Bone marrow (tissue), 2 donors: ENCODE data around the gene C1QTNF5.

ENCODE experiments used
- DNase-seq, 2 donors: peaks; one replicate each; lab custom pipeline; 2025; lab: John Stamatoyannopoulos, UW

The C1QTNF5 gene

DNA sequence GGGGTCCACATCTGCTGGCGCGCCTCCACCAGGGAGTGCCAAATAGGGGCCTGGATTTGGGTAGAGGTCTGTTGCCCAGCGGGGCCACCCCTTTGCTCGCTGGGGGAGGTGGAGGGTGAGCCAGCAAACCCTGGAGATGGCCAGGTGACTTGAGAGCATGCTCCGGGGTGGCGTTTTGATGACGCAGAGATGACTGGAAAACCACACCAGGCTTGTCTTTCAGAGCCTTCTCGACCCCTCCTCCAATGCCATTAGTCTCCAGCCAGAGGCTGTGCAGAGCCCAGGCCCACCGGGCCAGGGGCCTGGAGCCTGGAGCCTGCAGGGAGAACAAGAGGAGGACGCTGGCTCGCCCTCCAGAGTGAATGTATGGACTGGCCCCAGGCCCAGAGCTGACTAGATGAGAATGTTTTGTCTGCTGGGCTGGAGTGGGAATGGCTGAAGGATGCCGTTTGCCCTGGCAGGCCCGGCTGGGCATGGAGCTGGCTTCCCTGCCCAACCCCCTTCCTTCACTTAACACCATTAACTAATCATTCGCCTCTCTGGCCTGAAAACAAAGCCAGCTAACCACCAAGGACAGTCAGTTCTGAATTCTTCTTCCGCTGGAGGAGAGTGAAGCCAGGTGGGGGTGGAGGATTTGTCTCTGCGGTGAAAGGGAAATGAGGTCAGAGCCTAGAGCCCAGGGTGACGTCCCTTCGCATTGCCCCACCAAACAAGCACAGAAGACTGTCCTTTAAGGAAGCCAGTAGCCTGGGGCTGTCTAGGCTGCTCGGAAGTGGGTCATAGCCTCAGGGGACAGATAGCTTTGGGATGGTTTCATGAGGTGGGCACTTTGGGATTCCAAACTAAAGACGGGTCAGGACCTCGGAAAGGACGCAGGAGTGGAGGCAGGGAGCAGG, 22.2 kb downstream of the C1QTNF5 start:
- no peak for DNase-seq

DNA sequence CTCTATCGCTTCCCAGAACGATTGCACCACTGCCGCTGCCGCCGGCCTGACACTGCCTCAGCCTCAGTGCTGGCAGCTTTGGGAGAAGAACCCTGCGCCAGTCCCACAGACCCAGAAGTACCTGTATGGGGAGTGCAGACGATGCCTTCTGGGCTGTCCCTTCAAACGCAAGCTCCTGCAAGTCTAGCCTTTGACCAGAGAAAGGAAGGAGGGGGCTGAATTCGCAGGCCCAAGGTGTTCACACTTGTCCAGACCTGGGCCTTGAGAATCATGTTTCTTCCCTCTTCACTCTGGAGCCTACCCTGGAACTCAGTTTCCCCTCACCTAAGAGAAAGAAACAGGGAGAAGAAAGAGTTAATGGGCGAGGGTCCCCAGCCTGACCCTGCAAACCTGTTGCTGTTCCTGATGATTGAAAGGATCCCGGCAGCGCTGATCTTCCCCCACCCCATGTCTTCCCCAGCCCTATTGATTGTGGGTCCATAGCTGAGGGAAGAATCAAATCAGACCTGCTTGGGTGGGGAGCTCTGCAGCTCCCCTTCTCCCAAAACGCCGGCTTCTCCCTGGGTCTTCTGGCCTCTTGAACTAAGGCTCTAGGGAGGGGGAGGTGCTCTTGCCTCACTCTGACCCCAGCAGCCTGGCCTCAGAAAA, 23.0 kb downstream of the C1QTNF5 start:
- no peak for DNase-seq

DNA sequence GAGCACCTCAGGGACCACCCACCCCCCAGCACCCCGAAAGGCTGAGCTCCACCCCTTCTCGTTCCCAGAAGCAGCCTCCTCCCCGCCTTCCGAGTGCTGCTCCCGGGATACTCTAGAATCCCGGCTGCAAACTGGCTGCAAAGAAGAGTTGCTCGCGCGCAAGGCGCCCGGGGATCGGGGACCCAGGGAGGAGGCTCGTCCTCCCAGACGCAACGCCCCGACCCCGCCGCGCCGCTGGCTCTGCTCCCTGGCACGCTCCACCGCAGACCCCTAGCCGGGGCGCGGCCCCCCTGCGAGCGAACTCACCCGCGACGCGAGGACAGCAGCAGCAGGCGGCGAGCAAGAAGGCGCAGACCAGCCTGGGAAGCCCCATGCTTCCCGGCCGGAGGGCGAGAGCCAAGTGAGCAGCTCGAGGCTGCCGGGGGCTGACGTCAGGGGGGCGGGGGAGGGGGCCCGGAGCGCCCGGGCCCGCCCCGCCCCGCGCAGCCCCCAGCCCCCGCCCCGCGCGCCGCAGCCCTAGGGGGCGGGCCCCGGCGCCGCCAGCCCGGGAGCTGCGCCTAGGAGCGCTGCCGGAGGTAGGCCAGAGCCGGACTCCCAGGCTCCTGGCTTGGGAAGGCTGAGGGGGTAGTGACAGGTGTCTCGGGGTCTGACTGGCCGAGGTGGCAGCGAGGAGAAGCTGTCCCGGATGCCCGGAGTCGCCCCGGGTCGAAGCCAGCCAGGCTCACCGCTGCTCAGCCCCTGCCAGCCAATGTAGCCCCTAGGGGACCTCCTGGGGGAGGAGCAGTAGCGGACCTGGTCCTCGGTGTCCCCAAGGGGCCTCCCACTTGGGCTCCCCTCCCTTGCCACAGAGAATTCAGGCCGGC, 23.7 kb downstream of the C1QTNF5 start, which contains the start of gene MCAM:
TSS of gene MCAM (minus strand) at position 402 of the 863 bp plus-strand sequence. CDS start at position 373, 29 bp downstream.
- no peak for DNase-seq

DNA sequence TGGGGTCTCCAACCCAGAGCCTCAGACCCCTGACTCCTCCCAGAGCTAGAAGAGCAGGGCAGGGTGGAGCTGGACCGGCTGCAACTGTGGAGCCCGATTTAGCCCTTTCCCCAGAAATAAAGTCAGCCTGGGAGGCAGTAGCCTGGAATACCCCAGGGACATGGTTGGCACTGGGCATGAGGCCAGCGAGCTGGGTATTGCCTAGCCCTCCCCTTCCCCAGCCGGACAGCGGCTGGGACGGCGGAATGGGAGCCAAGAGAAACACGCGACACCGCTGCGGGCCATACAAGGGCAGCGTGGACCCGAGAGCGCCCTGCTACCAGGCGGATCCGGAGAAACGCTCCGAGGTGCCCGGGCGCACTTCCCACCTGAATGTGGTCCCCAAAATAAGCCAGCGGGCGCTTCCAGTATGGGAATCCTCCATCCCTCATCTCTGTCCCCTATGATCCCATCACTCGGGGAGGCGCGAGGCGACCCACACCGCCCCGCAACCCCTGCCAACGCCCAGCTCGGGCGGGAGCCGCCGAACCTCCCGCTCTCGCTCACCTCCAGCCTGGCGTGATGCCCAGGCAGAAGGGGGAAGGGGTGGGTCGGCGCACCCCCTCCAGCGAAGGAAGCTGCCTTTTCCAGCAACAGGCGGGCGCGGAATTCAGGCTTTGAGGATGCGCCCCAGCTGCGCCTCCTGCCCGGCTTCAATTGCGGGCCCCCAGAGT, 24.5 kb downstream of the C1QTNF5 start:
- no peak for DNase-seq

DNA sequence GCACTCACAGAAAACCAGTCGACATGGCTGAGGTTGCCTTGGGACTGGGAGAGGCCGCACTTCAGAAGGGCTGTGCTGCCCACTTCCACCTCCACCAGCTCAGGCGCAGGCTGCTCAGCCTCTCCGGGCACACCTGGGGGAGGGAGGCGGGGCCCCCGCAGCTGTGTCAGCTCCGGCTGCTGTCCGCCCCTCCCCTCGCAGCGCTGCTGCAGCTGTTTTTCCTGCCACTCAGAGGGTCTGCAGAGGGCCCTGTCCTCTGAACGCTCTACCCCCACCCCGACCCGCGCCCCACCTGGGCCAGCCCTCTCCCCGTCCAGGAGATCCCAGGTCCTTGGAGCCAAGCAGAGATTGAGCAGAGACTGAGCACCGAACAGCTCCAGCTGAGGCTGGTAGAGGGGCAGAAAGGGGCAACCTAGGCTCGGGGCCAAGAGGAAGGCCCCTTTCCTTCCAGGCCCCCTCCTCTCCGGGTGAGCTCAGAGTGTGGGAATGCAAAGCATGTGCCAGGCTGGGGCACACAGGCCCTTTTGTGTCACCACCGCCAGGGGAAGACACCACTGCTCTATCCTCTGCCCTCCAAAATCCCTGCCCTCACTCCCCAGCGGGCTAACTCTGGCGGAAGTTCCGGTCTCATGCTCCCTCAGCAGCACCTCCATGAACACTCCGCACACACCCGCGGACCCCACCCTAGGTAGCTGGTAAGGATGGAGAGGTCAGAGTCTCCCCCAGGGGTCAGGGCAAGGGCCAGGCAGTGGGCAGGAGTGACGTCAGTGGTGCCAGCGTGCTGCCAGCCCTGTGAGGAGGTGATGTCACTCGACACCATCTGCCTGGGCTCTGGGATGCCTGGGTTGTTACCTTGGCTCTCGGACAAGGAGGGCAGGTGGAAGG, 25.3 kb downstream of the C1QTNF5 start:
- DNase-seq, result peak in 1 of 2 donors; percentile 13

DNA sequence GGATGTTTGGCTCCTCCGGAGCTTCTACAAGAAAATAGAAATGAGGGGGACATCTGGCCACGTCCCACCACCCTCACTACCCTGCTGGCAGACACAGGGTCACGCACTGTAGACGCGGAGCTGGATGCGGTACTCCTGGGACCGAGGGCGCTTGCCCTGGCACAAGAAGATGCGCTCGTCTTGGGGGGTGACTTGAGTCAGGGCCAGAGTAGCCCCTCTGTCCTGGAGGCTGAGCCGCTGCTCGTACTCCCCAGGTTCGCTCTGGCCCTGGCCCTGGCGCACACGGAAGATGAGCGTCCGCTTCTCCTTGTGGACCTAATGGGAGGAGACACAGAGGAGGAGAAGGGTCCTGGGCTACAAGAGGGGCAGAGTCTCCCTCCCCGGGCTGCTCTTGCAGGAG, 26.0 kb downstream of the C1QTNF5 start:
- no peak for DNase-seq

DNA sequence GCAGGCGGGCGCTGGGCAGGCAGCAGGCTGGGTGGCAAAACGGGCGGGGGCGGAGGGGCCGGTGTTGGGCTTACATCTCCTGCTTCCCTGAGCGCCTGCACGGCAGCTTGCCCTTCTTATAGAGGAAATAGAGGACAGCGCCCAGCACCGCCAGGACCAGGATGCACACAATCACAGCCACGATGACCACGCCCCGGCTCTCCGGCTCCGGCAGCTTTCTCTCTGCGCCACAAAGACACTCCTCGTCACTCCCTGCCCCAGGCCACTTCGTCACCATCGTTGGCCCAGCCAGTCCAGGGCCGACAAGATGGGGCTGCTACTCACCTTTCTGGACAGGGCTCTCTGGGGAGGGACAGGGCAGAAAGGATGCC, 30.0 kb downstream of the C1QTNF5 start:
- DNase-seq, result no peak

DNA sequence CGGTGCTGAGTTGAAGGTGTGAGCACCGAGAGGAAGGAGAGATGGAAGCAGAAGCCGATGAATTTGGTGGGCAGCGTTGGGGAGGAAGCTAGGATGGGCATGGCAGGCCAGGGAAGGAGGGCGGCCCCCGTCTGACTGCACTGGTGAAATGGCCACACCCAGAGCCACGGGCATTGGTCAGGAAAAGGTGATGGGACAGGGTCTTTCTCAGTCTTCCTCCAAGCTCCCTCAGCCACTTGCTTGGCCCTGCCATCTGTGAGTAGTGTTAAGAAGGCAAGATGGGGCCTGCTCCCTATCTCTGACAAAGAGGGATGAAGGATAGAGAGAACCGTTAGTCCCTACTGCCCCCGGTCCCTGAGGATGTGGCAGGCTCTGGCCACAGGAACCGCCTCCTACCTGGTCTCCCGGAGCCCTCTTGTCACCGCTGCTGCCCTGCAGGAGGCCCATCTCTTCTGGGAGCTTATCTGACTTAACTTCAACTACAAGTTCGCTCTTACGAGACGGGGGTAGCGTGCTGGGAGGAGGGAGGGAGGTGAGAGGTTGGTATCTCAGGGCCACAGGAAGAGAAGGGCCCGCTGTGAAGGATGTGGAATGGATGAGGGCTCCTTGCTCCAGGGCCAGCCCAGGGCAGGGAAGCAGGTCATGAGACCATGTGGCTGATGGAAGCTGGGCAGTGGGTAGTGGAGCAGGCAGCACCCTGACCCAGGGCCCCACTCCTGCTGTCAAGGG, 30.6 kb downstream of the C1QTNF5 start:
- no peak for DNase-seq

DNA sequence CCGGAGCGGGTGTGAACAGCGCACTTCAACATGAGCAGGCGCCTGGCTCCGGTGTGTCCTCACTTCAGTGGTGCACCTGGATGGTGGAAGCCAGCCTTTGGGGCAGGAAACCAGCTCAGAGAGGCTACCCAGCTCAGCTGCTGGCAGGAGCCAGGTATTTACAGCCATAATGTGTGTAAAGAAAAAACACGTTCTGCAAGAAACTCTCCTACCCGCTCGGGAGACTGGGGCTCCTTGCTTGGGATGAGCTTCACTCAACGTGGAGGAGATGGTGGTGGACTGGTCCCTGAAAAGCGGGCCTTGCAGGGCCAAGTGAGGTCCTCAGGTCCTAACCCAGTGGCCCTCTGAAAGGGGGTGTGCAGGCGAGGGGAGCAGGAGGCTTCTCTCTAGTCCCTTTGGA, 31.3 kb downstream of the C1QTNF5 start:
- no peak for DNase-seq

DNA sequence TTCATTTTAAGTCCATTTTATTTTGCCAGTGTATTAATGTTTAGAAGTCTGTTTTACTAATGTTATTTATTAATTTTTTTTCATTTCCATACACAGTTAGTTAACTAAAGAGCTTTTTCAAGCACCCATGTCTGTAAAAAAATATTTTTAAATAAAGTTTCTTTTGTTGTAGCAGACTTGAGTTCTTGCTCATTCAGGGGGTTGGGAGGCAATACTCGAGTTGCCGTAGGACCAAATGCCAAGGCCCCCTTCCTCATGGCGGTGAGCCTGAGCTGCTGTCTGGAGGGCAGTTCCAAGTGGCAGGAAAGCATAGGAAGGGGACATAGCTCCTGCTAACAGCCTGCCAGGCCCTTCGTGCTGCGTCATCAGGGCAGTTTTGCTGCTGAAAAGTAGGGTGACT, 32.7 kb downstream of the C1QTNF5 start:
- DNase-seq, result no peak

DNA sequence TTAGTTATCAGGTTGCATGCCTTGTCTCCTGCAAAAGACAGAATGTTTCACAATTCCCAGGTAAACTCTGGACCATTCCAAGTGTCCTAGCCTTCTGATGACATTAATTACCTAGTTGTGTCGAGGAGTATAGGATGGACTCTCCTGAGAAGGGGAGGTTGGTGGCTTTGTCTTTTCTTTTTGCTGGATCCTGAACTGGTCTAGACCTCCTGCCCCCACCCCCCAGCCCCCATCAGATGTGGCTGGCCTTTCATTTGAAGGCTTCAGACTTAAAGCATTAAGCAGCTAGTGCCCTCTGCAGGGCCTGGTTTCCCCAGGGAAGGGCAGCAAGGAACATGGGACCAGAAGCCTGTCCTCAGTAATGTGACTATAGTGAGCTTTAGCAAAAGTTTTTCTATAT, 33.5 kb downstream of the C1QTNF5 start:
- DNase-seq, result no peak

DNA sequence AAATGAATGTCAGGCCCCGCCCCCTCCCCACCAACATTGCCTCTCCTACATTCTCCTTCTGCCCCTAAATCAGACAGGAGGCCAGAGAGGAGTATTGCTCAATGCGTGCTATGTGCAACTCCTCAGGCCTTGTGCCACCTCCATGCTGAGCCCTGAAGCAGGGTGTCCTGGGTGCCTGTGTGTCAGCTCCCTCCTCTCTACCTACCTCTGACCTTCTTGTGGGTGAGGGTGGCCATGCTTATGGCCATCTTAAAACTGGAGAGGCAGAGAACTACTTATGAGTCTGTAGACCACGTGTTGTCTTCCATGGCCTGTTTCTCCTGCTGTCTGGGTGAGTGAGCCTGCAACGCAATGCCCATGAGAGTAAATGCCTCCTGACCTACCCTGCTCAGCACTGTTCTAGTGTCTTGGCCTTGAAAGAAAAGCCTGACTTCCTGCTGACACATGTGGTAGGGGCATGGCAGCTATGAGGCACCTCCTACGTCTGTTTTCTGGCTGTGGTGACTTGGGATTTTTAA, 34.3 kb downstream of the C1QTNF5 start:
- no peak for DNase-seq

DNA sequence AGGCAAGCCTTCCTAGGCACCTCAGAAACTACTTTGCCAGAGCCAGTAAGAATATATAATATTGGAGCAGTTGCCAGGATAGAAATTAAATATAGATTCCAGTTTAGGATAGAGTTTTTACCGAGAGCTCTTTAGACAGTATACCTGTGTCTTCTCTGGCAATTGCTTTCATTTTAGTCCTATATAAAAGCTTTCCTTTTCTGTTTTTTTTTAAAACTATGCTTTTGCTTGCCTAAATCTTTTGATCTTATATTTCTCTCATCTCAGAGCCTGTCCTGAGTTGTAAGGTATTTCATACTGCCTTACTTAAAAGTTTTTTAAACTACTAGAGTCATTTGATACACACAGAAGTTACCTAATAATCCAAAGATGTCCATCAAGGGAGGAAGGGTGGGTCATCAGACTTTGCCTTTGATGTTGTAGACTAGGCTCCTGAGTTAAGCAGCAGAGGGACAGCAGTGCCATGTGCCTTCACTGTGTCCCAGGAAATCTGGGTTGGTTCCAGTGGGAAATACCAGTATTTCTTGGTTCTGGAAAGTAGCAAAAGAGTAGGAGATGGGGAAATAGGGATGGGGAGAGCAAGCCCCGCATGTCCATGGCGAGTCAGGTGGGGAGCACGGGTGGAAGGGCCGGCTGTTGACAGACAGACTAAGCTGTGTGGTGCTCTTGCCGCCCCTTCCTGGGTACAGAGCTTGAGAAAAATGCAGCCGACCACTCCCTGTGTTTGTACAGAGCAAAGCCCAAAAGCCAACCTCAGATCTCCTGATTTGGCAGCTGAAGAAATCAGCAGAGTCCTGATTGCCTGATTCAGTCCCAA, 34.9 kb downstream of the C1QTNF5 start:
- DNase-seq, result no peak

DNA sequence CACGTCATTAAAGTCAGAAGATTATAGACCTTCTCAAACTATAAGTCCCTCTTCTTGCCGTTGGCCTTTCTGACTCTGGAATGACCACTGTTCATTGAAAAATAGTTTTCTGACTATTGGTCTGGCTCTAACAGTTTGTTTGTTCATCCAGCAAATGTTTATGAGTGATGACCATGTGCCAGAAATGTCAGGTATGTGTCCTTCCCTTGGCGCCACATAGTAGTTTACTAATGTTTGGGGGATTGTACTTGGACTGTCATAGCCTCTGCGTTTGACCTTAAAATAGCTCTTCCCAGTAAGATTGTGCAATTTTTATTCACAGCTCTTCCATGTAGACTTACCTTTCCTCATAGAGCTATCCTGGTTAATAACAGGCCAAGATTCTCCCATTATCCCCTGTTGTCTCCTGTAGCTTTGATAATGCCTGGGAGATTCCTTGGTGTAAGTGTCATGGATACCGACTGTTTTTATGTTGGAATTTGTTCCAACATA, 37.4 kb downstream of the C1QTNF5 start:
- DNase-seq, result no peak

DNA sequence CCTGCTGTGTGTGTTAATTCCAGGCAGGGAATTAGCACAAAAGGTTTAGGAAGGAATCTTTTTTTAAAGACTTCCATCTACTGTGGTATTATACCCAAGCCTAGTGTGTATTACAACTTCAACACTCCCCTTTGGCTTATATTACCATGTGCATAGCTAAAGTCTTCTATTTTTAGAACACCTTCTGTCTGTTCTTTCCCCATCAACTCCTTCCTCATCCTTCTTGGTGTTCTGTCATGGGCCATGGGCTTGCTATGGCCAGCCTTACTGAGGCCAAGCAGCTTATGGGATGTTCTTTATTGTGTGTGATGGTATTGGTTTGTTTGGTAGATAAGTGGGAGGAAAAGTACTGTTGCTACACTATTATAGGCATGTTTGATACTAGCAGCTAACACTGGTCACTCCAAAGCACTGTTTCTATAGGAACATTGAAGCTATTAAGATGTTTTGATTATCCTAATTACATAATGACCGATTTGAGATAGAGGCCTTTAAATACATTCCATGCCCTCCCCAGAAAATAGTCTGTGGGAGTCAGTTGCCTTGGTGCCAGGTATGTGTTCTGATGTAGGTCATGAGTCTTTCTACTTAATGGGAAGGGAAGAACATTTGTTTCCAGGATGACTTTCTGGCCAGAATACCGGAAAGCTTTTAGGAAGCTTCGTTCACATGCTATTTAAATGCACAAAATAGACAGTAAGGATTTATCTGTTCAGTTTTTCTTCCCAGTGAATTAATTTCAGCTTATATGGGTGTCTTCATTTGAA, 40.3 kb downstream of the C1QTNF5 start:
- no peak for DNase-seq

DNA sequence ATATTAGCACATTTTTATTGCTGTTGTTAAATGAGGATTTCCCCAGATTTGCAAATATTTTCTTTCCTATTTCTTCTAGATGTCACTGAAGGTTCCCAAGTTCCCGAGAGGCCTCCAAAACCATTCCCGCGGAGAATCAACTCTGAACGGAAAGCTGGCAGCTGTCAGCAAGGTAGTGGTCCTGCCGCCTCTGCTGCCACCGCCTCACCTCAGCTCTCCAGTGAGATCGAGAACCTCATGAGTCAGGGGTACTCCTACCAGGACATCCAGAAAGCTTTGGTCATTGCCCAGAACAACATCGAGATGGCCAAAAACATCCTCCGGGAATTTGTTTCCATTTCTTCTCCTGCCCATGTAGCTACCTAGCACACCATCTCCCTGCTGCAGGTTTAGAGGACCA, 41.3 kb downstream of the C1QTNF5 start:
- DNase-seq, result no peak

DNA sequence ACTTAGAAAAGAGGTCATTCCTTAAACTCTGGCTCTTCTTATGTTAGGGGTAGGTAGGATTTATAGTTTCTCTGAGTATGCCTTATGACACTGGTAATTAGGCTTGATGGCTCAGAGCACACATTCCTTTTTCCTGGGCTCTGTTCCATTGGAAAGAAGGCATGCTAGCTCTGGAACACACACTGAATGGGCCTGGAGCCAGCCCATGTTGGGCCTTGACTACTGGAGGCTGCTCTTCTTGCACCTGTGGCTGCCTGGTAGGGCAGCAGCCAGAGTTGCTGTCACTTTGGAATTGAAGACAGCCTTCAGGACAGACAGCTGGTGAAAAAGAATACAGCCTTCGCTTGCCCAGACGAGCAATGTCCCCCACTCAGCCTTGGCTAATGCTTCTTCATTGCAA, 42.0 kb downstream of the C1QTNF5 start:
- no peak for DNase-seq

DNA sequence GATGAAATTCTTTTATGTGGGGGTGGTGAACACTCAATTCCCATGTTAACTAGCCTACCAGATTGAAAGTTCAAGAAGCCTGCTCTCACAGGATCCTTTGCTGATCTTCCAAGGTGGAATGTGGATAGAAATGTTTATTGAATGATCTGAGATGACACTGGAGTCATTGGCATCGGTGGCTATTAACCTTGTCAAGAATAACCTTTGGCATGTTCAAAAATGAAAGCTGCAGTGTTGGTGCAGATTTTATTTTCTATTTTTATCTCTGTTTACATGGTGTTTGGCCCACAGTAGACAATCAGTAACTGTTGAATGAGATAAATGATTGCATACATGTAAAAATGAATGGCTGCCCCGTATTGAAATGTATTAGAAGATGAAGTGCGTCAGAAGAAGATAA, 42.7 kb downstream of the C1QTNF5 start:
- DNase-seq, result no peak
